Measurements from ENCODE around the gene ACSF3.

The ACSF3 gene

GRCh38 chr16:89202422-89203215 lies 109.0 kb downstream of the ACSF3 start:
- no peak overlapping the region for H3K4me3 ChIP-seq (ENCODE audit: low read depth, low read length)
- DNase-seq (ENCODE audit: low read depth), result no peak

More at GRCh38 chr16:89202422-89203215, 109.0 kb downstream of the ACSF3 start:
- TF ChIP-seq CTCF (conservative IDR thresholded peaks at IDR 0.05; ENCODE audit: low read depth, low read length), result no peak
